ENCODE results near the gene KCNN1.

KCNN1 gene

DNA sequence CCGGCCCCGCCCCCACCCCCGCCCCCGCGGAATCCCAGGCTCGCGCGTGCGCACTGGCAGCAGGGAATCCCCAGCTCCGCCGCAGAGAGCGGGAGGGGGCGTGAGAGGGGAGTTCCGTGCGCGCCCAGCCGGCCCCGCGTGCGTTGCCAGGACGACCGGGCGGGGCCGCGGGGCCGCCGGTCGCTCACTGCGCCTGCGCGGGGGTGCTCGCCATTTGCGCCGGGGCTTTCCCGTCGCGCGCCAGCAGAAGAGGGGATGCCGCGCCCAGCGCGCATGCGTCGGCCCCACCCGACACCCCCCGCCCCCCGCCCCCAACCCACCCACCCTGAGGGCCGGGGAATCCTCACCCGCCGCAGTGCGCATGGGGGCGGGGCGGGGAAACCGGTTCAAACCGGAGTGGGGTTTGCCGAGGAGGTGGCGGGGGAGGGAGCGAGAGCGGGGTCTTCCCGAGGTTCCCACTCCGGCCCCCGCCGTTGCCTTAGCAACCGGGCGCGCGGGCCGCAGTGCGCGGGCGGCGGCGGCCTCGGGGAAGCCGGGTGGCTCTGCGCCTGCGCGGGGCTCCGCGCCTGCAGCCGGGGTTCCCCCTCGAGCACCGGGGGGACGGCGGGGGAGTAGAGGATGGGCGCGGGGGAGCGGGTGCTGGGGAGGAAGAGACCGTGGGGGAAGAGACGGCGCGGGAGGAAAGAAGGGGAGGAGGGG, 18.9 kb upstream of the KCNN1 start:
- peak; percentile 95 for DNase-seq (ENCODE audit: low read depth, low spot score)

DNA sequence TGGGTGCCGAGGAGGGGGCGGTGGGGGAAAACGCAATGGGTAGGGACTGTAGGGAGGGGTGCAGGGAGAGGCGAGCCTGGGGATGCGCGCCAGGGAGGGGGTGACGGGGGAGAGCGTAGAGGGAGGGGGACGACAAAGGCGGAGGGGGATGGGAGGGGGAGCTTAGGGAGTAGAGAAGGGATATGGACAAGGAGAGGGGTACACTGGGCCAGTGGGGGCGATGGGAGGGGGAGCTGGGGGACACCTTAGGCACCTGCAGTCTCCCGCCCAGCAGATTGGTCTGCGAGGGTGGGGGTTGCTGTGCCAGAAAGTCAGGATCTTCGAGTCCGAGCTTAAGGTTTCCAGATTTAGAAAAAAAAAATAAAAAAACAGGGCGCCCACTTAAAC, 18.4 kb upstream of the KCNN1 start:
- DNase-seq (ENCODE audit: low read depth, low spot score): no peak

DNA sequence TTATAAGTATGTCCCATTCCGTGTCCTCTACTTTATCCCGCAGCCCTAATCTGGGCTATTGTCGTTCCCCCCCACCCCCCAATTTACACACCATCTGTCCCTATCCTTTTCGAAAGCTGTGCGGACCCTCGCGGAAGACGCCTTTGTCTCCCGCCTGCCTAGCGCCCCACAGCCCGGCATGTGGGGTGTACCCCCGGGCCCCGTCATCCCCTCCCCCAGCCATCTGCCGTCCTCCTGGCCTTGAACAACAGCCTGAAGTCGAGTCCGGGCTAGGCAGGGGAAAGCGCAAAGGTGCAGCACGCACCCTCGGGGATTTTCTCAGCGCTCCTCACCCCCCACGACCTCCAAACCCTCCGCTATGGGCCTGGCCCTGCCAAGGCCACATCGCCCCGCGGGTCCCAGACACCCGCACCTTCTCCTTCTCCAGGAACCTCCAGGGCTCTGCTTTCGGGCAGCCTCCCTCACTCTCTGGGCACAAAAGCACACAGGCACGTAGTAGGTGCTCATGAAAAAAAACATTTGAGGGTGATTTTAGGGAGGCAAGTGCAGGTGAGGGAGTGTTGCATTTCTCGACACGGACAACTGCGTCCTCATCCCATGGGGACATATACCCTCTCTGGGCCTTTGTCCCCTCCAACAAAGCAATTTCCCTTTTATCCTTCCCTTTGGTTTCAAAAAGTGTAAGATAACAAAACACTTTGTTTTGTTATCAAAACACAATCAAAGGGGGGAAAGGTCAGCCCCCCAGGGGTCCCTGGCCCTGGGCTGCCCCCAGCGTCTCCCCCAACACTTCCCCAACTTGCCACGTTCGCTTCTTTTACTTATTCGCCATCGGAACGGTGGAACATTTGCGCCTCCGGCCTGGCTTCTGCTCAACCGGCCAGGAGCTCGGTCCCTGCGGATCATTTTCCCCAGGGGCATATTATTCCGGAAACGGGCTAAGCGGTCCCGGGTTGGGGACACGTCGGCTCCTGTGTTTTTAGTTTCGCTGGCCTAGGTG, 17.7 kb upstream of the KCNN1 start:
- peak; percentile 65 for DNase-seq (ENCODE audit: low read depth, low spot score)

- peak; percentile 72 for DNase-seq (ENCODE audit: low read depth, low spot score)
Observed at GRCh38 chr19:17949956-17950309, 17.0 kb upstream of the KCNN1 start.

DNA sequence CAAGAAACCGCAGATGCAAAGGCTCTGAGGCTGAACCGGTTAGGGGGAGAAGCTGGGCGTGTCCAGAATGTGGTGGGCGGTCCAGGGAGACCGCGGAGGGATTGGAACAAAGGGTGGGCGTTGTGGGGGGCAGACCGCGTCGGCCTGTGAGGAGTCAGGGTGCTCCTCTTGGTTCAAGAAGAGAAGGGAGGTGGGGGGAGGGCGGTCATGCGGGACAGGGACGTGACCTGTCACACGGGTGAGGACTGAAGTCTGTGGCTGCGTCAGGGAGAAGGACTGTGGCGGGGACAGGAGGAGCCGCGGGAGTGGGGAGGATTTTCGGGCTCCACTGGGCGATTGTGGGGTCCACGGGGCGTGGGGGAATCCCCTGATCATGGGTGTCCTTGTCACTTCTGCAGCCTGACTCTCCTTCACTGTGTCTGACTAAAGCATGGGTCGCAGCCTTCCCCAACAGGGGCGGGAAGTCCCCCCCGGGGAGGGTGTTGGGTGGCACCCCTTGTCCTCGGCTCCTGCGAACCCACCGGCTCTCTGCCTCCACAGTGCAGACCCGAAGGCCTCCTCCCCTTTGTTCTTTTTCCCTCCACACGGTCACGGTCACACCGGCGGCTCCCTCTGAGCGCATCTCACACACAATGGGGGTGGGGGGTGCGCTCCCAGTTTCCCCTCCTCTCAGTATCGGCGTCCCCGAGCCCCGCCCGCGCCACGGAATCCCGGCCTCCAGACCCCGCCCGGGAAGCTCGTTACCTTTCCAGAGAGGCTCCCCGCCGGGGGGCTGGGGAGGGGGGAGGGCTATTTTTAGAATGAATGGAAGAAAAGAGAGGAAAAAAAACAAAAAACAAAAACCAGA, 16.4 kb upstream of the KCNN1 start:
- peak; percentile 61 for DNase-seq (ENCODE audit: low read depth, low spot score)

GRCh38 chr19:17951157-17951989, 15.5 kb upstream of the KCNN1 start:
- no peak for DNase-seq (ENCODE audit: low read depth, low spot score)

- no peak for DNase-seq (ENCODE audit: low read depth, low spot score)
Observed at GRCh38 chr19:17951990-17952976, 14.6 kb upstream of the KCNN1 start.

DNA sequence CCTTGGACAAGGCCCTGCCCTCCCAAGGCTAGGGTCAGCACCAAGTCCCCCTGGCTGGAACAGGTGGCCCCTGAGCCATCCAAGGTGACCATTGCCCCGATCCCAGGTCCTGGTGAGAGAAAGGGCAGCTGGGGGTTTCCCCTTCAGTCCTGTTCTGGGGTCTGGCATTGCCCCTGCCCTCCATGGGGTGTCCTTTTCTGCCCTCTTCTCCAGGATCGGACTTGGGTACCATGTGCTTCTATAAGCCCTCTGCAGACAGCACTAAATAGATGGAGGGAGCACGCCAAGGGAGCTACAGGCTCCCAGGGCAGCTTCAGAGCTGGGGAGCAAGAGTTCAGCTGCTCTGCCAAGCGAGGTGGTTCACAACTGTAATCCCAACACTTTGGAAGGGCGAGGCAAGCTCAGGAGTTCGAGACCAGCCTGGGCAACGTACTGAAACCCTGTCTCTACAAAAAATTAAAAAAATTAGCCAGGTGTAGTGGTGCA, 13.5 kb upstream of the KCNN1 start:
- no peak for DNase-seq (ENCODE audit: low read depth, low spot score)

GRCh38 chr19:17953869-17954268, 13.0 kb upstream of the KCNN1 start:
- no peak for DNase-seq (ENCODE audit: low read depth, low spot score)

DNA sequence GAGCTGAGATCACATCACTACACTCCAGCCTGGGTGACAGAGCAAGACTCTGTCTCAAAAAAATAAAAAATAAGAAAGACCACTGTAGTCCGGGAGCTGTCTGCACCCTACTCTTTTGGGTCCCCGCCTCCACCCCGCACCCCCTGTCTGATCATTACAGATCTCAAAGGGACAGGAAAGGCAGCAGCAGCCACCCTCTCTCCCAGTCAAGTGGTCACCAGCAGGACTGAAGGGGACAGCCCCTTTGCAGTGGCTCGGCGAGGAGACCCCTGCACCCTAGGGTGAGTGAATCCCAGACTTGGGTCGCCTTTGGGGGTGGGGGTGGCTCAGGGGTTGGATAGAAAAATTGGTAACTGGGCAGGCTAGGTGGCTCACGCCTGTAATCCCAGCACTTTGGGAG, 12.5 kb upstream of the KCNN1 start:
- no peak for DNase-seq (ENCODE audit: low read depth, low spot score)

GRCh38 chr19:17957149-17957849, 9.6 kb upstream of the KCNN1 start:
- no peak for DNase-seq (ENCODE audit: low read depth, low spot score)

- no peak for DNase-seq (ENCODE audit: low read depth, low spot score)
Observed at GRCh38 chr19:17957885-17958284, 9.0 kb upstream of the KCNN1 start.

- no peak for DNase-seq (ENCODE audit: low read depth, low spot score)
Observed at GRCh38 chr19:17963936-17964691, 2.8 kb upstream of the KCNN1 start.

GRCh38 chr19:17965370-17966128, 1.4 kb upstream of the KCNN1 start:
- DNase-seq (ENCODE audit: low read depth, low spot score): no peak

DNA sequence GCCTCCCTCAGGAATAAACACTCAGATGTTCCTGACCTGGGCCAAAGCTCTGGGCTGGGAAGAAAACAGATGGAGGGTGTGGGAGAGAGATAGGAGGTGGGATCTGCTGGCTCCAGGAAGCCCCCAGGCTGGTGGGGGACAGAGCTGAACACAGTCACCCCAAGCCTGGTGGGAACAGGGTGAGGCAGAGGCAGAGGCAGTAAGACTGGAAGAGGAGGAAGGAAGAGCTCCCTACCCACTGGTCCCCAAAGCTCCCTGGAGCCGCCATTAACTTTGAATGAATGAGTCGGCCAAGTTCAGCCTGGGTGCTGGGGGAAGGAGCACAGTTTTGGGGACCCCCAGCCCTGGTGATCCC, 801 bp upstream of the KCNN1 start:
- no peak for DNase-seq (ENCODE audit: low read depth, low spot score)

DNA sequence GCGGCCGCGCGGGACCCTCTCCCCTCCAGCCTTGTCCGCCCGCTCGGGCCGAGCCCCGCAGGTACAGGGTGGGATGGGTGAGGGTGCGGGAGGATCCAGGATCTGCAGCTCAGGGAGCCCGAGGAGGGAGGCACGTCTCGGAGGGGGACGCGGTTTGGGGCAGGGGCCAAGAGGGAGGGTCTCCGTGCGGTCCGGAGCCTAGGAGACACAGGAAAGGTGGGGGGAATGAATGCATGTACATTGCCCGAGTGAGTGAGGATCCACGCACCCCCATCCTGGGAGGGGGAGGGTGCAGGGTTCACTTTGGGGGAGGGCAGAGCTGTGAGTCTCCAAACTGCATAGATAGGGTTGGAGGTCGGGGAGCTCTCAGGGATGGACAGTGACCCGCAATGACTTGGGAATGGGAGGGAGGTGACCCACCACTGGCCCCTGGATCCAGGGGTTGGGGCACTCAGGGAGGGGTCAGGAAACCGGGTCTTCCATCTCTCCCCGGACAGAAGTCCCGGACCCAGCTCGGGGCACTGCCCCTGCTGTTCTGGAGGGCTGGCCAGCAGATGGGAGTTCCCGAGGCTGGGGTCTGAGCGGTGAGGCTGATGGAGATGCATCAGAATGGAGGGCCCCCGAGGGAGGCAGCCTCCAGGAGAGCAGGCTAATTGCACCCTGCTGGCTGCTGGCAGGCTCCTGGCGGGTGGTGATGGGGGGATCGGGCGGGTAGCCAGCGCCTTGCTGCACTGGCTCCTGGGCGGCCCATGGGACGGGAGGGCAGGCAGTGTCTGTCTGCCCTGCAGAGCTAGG, 547 bp downstream of the KCNN1 start:
- no peak for DNase-seq (ENCODE audit: low read depth, low spot score)

DNA sequence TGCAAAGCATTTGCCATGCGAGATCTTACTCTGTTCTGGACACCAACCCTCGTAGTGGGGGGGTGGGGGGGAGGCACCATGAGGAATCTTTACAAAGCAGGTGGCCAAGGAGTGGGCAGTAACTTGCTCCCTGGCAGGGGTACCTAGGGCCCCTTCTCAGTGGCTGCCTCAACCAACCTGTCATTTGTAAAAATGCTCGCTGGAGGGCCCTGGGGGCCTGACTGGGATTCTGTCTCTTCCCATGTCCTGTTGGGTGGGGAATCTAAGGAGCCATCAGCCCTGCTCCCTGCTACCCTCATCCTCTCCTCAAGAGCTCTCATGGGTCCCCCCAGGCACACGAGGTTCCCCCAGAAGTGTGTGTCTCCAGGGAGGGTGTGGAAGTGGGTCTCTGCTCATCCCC, 1.5 kb downstream of the KCNN1 start:
- DNase-seq (ENCODE audit: low read depth, low spot score): no peak

Measured in ELF-1 (cell line).